Panc1 (cell line): Measurements from ENCODE around the gene BBS5.

Experiments
- CTCF ChIP-seq: fragments of 450-650 bp; IDR thresholded peaks from 2 replicates; pipeline ENCODE4 v1.5.1; 2017; ENCODE audit warnings: mild to moderate bottlenecking
- POLR2AphosphoS5 ChIP-seq: IDR thresholded peaks from 2 replicates; pipeline ENCODE4 v1.6.1; 2012; ENCODE audit warnings: mild to moderate bottlenecking, low read depth, low read length, moderate library complexity
- REST ChIP-seq, 2 experiments: IDR thresholded peaks; 2 replicates each; pipeline ENCODE4 v1.6.1; 2011 to 2012; ENCODE audit warnings: low read depth in 2 of 2, control low read depth in 1 of 2, low read length in 1 of 2, mild to moderate bottlenecking in 1 of 2, moderate library complexity in 1 of 2; ENCODE audit not compliant: insufficient read depth in 1 of 2

GRCh38 chr2:169448316-169448715 is 31.0 kb upstream of the BBS5 start:
- no peak for TF ChIP-seq CTCF
- no peak for TF ChIP-seq REST (IDR thresholded peaks at IDR 0.05; ENCODE audit: insufficient read depth in 1 of 2, low read depth in 2 of 2, low read length in 1 of 2)
- TF ChIP-seq POLR2AphosphoS5 = no peak
